Omental fat pad (tissue), 4 donors: Measurements from ENCODE around the gene SMIM28. TPM values are rescaled to one million over a fixed set of nuclear protein-coding genes. Genes with fewer than 3 reads are reported as not detected.

Experiments used
- ATAC-seq: fragments of 150-250 bp; one replicate; pipeline ENCODE4 v1.9.1; 2016; ENCODE audit warnings: mild to moderate bottlenecking, moderate library complexity; ENCODE audit not compliant: low FRiP score
- DNase-seq: peaks from one replicate; pipeline ENCODE4 v3.0.0-alpha.2; 2019; ENCODE audit warnings: low spot score
- total RNA-seq, 4 donors: library from RNA; depleted of rRNA; stranded (reverse); fragments of >200 nt; gene quantifications; one replicate each; pipeline ENCODE4 v1.1.0, GENCODE V29; 2016
- TF ChIP-seq, protein P1 (sequence below), 3 donors: fragments of 450-650 bp; IDR thresholded peaks; one replicate each; pipeline ENCODE4 v1.5.1; 2016 to 2017; ENCODE audit warnings: antibody characterized with exemption in 3 of 3, mild to moderate bottlenecking in 3 of 3, moderate library complexity in 2 of 3

SMIM28 gene
- total RNA-seq, 4 donors from 2014 or later, result not detected

- TF ChIP-seq, protein P1, sequence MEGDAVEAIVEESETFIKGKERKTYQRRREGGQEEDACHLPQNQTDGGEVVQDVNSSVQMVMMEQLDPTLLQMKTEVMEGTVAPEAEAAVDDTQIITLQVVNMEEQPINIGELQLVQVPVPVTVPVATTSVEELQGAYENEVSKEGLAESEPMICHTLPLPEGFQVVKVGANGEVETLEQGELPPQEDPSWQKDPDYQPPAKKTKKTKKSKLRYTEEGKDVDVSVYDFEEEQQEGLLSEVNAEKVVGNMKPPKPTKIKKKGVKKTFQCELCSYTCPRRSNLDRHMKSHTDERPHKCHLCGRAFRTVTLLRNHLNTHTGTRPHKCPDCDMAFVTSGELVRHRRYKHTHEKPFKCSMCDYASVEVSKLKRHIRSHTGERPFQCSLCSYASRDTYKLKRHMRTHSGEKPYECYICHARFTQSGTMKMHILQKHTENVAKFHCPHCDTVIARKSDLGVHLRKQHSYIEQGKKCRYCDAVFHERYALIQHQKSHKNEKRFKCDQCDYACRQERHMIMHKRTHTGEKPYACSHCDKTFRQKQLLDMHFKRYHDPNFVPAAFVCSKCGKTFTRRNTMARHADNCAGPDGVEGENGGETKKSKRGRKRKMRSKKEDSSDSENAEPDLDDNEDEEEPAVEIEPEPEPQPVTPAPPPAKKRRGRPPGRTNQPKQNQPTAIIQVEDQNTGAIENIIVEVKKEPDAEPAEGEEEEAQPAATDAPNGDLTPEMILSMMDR (IDR thresholded peaks at IDR 0.05), result no peak
- ATAC-seq, result no peak
These were observed 19.0 kb downstream of the SMIM28 start for GRCh38 chr6:138396709-138397108.

DNA sequence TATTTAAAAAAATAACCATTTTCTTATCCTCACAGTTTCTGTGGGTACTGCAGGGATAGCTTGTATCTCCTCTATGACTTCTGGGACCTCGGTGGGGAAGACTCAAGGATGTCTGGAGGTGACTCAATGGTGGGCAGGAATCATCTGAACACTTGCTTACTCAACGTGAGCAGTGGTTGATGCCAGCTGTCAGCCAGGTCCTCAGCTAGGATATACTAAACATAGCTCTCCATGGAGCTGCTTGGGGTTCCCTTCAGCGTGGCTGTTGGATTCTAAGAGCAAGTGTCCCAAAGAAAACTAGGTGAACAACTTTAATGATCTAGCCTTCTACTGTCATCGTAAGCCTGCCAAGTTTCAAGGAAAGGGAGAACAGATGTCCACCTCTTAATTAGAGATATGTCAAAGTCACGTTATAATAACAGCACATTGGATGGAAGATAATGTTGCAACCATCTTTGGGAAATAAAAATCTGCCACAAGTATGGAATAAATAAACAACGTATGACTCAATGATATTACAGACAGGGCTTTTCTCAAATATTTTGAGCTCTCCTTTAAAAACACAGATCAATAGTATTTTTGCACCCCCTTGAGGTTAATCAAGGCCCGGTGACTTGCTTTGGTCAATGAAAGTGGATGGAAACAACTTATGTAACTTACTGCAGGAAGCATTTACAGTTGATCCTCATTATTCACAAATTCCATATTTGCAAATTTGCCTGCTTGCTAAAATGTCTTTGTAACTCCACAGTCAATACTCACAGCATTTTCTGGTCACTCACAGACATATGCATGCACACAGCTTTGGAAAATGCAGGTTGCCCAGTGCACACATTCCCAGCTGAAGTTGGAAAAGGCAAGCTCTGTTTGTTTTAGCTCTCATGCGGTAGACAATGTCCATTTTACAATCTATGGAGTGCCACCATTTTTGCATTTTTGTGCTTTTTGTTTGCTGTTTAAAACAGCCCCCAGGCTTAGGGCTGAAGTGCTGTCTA is 19.7 kb downstream of the SMIM28 start:
- ATAC-seq (no peak), DNase-seq (no peak)
- TF ChIP-seq, protein P1 (IDR thresholded peaks at IDR 0.05), result no peak

More at GRCh38 chr6:138396709-138397108, 19.0 kb downstream of the SMIM28 start:
- DNase-seq, result no peak

DNA sequence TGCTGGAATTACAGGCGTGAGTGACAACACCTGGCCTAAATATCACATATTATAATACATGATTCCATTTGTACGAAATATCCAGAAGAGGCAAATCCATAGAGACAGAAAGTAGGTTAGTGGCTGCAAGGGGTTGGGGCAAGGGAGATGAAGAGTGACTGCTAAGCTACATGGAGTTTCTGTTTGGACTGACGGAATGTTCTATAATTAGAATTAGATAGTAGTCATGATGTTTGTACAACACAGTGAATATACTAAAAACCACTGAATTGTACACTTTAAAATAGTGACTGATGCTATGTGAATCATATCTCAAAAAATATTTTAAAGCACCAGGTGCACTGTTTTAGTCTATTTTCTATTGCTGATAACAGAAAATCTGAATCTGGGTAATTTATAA is 22.6 kb downstream of the SMIM28 start:
- DNase-seq (no peak), ATAC-seq (no peak)
- TF ChIP-seq, protein P1 (IDR thresholded peaks at IDR 0.05), result no peak

DNA sequence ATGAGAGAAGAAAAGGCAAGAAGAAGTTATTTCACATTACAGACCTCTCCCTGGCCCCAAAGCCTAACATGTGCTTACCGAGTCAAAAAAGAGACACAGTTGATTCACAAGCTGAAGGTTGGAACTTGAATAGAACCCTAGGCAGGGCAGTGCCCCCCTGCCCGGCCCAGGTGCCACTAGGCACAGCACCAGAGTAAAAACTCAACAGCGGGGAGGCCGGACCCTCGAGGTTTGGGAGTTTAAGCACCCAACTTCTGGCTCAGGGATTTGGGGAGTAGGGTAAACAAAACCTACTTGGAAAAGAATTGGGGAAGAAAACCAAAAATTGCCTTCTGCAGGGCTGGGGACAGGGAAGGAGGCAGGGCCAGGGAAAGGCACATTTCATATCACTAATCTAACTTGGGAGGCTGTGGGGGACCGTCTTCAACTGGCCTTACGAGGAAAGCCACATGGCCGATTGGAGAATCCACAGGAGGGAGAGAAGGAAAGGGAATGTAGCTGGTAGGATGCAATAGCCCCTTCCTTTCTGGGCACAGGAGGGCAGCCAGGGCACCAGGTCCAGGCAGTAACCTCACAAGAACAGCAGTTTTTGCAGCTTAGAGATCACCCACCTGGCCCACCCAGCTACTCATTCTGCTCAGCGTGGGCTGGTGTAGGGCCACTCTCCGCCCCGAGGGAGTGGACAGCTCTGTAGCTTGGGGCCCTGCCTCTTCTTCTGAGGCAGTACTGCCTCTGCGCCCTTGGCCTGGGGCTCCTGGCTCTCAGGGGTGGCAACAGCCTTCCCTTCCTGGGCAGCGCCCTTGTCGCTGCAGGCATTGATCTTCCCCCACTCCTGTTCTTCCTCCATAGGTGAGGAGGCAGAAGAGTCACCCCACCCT is 24.5 kb downstream of the SMIM28 start:
- ATAC-seq, result no peak
- TF ChIP-seq, protein P1 (IDR thresholded peaks at IDR 0.05), result no peak

DNA sequence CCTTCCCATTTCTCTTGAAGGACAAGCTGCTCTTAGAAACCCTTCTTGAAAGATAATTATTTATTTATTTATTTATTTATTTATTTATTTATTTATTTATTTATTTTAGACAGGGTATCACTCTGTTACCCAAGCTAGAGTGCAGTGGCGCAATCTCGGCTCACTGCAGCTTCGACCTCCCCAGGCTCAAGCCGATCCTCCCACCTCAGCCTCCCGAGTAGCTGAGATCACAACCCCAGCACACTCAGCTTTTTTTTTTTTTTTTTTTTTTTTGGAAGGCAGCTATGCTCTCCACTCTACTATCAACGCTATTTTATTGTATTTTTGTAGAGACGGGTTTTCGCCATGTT is 25.1 kb downstream of the SMIM28 start:
- DNase-seq, result no peak
- TF ChIP-seq, protein P1 (IDR thresholded peaks at IDR 0.05), result no peak
- no peak for ATAC-seq

More for the DNA sequence above, 24.5 kb downstream of the SMIM28 start:
- no peak for DNase-seq

GRCh38 chr6:138403324-138403800 is 25.7 kb downstream of the SMIM28 start:
- TF ChIP-seq, protein P1 (IDR thresholded peaks at IDR 0.05), result no peak
- no peak for DNase-seq

More at GRCh38 chr6:138403324-138403800, 25.7 kb downstream of the SMIM28 start:
- peak; percentile 21 for ATAC-seq
